HG02943 (cell line): ENCODE data around the gene FLAD1.
"Not testable (repeated sequence)": the region's sequence is repeated elsewhere in the genome, so short reads cannot be mapped to it uniquely, and the experiment has no call there.

ENCODE experiments used
- ATAC-seq: cut with Tn5 transposase; IDR thresholded peaks from one replicate; pipeline ENCODE4 v1.9.1; 2021; ENCODE audit warnings: mild to moderate bottlenecking, low read depth, moderate library complexity; ENCODE audit not compliant: unreplicated experiment

Gene FLAD1

DNA sequence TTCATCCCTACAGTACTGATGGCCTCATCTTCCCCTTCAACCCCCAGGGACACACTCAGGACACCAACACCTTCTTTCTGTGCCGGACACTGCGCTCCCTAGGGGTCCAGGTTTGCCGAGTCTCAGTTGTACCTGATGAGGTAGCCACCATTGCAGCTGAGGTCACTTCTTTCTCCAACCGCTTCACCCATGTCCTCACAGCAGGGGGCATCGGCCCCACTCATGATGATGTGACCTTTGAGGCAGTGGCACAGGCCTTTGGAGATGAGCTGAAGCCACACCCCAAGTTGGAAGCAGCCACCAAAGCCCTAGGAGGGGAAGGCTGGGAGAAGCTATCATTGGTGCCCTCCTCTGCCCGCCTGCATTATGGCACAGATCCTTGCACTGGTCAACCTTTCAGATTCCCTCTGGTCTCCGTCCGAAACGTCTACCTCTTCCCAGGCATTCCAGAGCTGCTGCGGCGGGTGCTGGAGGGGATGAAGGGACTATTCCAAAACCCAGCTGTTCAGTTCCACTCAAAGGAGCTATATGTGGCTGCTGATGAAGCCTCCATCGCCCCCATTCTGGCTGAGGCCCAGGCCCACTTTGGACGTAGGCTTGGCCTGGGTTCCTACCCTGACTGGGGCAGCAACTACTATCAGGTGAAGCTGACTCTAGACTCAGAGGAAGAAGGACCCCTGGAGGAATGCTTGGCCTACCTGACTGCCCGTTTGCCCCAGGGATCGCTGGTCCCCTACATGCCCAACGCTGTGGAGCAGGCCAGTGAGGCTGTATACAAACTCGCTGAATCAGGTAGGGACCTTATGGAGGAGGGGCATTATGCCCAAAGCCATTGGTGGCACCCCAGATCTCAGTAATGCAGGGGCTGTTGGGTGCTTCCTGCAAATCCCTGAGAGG, 5.2 kb downstream of the FLAD1 start:
- no peak for ATAC-seq

DNA sequence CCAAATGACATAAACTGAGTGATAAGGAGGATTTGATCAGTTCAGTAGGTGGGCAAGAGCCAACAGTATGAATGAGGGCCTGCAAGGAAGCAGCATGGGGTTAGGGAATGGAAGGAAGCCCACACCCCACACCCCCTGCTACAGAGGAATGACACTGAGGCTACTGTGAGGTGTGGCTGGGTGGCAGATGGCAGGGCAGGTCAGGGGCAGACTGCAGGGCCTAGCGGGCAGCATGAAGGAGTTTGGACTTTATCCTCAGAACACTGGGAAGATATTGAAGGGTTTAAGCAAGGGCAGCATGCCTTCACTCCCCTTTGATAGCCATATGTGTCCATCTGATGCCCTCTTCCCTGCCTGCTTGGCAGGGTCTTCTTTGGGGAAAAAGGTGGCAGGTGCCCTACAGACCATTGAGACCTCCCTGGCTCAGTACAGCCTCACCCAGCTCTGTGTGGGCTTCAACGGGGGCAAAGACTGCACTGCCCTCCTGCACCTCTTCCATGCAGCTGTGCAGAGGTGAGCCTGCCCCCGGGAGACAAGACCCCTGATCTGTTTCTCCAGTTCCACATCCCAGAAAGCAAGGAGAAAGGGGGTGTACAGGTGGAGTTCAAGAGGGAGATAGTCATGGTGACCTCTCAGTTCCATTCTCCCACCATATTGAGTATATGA, 6.2 kb downstream of the FLAD1 start:
- ATAC-seq, result no peak

GRCh38 chr1:154990276-154990675, 7.1 kb downstream of the FLAD1 start:
- ATAC-seq, result no peak

DNA sequence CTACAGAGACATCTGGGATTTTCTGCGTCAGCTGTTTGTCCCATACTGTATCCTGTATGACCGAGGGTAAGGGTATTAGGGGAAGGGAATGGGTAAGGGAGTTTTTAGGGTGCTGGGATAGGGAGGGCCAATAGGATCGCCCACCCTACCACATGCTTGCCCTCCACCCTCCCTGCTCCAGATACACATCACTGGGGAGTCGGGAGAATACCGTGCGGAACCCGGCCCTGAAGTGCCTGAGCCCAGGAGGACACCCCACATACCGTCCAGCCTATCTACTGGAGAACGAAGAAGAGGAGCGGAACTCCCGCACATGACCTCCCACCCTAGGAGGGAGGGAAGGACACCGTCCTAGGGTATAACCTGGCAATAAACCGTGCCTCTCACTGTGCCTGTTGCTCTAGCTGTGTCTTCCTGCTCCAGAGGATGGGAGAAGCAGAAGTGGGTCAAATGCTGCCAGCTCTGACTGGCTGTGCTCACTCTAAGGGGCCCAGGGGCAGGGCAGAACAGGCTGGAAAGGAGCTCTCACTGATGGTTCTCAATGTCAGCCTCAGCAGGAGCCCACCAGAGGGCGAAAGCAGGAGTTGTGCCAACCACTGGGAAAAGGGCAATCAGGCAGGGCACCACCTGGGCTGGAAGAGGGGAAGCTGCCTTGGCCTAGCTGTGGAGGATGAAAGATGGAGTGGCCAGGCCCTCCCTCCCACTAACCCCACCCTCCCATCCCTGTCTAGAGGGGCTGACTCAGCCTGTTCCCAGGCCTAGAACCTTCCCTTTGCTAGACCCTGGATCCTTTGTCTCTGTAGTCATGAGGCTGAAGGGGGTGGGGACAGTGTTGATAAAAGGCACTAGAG, 9.8 kb downstream of the FLAD1 start:
- no peak for ATAC-seq

GRCh38 chr1:154993572-154994268, 10.6 kb downstream of the FLAD1 start, which contains the start of gene LENEP:
Gene LENEP (plus strand): TSS chr1:154993586. CDS start chr1:154993608, 22 bp downstream.
- no peak for ATAC-seq

DNA sequence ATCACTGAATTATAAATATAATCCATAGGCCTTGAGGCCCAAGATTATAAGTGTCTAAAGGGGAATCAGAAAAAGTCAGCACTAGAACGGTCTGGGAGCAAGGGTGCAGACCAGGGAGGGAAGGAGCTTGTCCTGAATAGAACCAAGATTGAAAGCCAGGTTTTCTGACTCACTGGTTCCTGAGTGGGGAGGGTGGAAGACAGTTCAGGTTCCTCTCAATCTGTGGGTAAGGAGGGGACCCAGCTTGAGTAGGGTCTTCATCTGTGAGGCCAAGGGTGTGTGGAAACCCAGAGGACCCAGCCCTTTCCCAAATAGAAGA, 11.1 kb downstream of the FLAD1 start:
- ATAC-seq, result no peak

DNA sequence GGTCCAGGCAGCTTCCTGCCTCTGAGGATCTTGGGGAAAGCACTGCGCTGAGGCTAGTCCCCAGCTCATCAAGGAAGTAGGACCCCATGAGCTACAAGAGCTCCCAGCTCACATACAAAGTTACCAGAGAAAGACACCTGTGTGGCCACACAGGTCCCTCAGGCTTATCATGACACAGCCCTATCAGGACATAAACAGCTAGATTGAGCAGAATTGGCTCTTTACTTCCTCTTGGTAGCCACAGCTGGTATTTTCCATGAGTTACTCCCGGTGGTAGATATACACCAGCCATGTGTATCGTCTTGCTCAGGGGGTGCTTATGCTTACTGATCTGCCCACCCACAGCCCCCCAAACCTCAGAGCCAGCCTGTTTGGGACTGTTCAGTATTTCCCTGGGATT, 11.4 kb downstream of the FLAD1 start:
- ATAC-seq, result no peak

GRCh38 chr1:154995301-154995983, 12.3 kb downstream of the FLAD1 start:
- ATAC-seq, result not testable (repeated sequence)

DNA sequence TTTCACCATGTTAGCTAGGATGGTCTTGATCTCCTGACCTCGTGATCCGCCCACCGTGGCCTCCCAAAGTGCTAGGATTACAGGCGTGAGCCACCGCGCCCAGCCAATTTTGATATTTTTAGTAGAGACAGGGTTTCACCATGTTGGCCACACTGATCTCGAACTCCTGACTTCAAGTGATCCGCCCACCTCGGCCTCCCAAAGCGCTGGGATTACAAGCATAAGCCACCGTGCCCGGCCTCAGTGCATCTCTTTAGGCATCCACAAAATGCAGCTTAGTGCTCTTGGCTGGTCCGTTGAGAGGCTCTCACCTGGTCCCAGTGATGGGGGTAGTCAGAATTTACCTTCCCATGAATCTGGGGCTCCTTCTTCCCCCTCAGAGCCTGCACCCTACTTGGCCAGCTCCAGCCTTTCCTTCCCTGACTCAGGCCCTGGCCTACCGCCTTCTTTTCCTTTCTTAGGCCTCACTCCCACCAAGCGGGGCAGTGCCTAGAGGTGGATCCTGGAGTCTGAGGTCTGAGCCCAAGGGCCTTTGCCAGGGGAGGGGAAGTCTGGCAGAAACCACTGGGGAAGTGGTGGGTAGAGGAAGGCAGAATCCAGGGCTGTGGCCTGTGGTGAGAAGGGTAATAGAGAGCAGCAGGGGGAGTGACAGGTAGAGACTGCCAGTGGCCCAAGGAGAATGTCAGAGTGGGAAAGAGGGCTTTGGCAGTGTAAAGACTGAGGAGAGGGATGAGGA, 14.0 kb downstream of the FLAD1 start:
- no peak for ATAC-seq

- ATAC-seq, result no peak
These were observed 15.1 kb downstream of the FLAD1 start for GRCh38 chr1:154998201-154998780.

DNA sequence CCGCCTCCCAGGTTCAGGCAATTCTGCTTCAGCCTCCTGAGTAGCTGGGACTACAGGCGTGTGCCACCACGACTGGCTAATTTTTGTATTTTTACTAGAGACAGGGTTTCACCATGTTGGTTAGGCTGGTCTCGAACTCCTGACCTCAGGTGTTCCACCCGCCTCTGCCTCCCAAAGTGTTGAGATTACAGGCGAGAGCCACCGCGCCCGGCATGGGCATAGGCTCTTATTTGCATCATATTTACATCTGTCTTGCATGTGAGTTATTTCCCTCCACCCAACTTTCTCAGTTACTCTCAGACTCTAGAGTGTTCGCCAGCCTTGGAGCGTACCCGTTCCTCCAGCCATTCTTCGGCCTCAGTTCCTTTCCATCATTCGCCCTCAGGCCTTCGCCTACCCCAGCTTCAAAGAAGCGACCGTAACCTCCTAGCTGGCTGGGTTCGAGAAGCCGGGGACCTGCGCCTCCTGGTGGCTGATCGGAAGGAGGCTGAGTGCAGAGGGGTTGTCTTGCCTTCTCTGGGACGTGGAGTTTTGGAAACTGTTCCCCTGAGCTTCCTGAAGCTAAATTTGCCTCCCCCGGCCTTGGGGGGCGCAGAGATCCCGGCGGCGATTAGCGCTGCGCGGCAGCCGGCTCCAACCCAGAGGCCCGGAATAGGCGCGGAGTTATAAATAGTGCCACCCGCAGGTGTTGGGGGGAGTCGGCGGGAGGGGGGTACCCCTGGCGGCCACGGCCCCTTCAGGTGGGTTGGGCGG, 15.8 kb downstream of the FLAD1 start:
- ATAC-seq, result no peak

DNA sequence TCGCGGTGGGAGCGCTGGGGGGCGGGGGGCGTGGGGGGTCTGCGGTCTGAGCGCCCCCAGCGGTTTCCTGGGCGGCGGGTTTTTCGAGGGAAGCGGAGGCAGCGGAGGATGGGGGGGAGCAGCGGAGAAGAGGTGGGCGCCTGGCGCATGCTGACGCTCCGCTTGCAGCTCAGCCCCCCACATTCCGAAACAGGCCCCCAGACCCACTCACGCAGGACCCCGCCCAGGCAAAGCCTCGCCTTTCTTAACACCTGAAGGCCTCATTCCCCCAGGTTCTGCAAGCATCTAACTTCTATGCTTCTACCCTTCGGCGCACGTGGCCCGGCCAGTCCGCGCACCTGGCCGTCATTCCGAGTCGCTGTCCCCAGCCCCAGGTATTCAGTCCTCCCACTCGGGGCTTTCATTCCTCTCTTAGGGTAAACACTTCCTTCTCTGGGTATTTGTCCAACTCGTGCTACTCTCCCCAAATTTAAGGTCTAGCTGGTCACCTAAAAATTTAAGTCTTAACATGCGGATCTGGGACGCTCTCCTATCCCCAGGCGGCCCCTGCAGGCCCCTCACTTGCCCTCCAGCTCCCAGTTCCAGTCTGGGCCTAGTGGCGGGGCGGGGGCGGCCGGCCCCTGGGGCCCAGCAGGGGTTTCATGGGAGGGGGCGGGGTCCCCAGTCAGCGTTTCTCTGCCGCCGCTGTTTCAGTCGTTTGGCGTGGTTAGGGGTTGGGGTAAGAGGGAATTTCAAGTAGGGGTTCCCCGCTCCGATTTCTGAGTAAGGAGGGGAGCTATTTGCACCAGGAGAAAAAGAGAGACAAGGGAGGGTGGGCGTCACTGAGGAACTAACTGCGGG, 16.6 kb downstream of the FLAD1 start:
- ATAC-seq, result no peak

GRCh38 chr1:155000411-155000725, 17.2 kb downstream of the FLAD1 start:
- no peak for ATAC-seq

GRCh38 chr1:155000726-155001424, 17.7 kb downstream of the FLAD1 start:
- peak; percentile 35 for ATAC-seq

GRCh38 chr1:155001425-155001674, 18.2 kb downstream of the FLAD1 start:
- ATAC-seq, result no peak

GRCh38 chr1:155001675-155002463, 18.7 kb downstream of the FLAD1 start:
- ATAC-seq, result peak; percentile 39
